Heart right ventricle (tissue), 16 donors: ENCODE measurements around the gene NAV1. TPM values are rescaled to one million over a fixed set of nuclear protein-coding genes. Genes with fewer than 3 reads are reported as not detected.
A peak's percentile ranks its signal among the peaks of the same experiment; 100 is the strongest.

ENCODE experiments used
- ATAC-seq, 8 donors: fragments of 200-7000 bp; cut with Tn5 transposase; one replicate each; pipeline ENCODE4 v1.9.1; 2020; ENCODE audit warnings: mild to moderate bottlenecking in 8 of 8, moderate library complexity in 8 of 8, moderate number of reproducible peaks in 1 of 8
- DNase-seq, 2 donors: peaks; one replicate each; pipeline ENCODE4 v3.0.0-alpha.2; 2020
- H3K27ac ChIP-seq, 10 donors: fragments of 200-600 bp; sonication (generic) in 2 of 10; one replicate each; pipeline versions ENCODE4 v1.5.0 to v1.8.0; 2020 to 2022; ENCODE audit warnings: mild to moderate bottlenecking in 3 of 10
- H3K27me3 ChIP-seq, 7 donors: fragments of 200-600 bp; one replicate each; pipeline ENCODE4 v1.8.0; 2021 to 2022; ENCODE audit warnings: mild to moderate bottlenecking in 2 of 7
- H3K36me3 ChIP-seq, 9 donors: fragments of 200-600 bp; sonication (generic) in 1 of 9; one replicate each; pipeline versions ENCODE4 v1.5.0 to v1.8.0; 2020 to 2022; ENCODE audit warnings: mild to moderate bottlenecking in 2 of 9
- H3K4me1 ChIP-seq, 9 donors: fragments of 200-600 bp; sonication (generic) in 1 of 9; one replicate each; pipeline versions ENCODE4 v1.5.0 to v1.8.0; 2020 to 2022; ENCODE audit warnings: mild to moderate bottlenecking in 4 of 9
- H3K4me3 ChIP-seq, 10 donors: fragments of 200-600 bp; sonication (generic) in 2 of 10; one replicate each; pipeline versions ENCODE4 v1.5.0 to v1.8.0; 2020 to 2022; ENCODE audit warnings: mild to moderate bottlenecking in 7 of 10, moderate library complexity in 2 of 10
- H3K9me3 ChIP-seq, 11 donors: fragments of 200-600 bp in 10 of 11; sonication (generic) in 2 of 11; one replicate each; pipeline versions ENCODE4 v1.5.0 to v1.8.0; 2013 to 2022; ENCODE audit warnings: mild to moderate bottlenecking in 2 of 11, control low read depth in 1 of 11, moderate library complexity in 1 of 11
- CTCF ChIP-seq, 9 donors: fragments of 200-600 bp; sonication (generic) in 2 of 9; IDR thresholded peaks; one replicate each; pipeline versions ENCODE4 v1.5.0 to v1.8.0; 2021 to 2022; ENCODE audit warnings: antibody characterized with exemption in 9 of 9, mild to moderate bottlenecking in 5 of 9, moderate library complexity in 1 of 9
- WGBS, 2 donors: extraction: QIAGEN DNeasy Blood & Tissue Kit; methylation state at CpG; one replicate each; pipeline ENCODE4 v1.1.7; 2013; ENCODE audit warnings: inconsistent platforms in 1 of 2; 5-methylcytosine and 5-hydroxymethylcytosine counted together
- intact Hi-C, 10 donors: fragments of 100-400 bp; cut with DNase I; formaldehyde crosslinking; loops; one replicate each; pipeline versions ENCODE4 v1.11.1 to v1.14.2; 2022
- polyA plus RNA-seq, 2 donors: library from polyadenylated mRNA; stranded (reverse); fragments of 200-250 nt; gene quantifications; one replicate each; pipeline ENCODE4 v1.2.3, GENCODE V29; 2013
- total RNA-seq, 10 donors: library from RNA; stranded (reverse); fragmentation: NEBNext Ultra II Directional in 3 of 10; extraction: Animal tissue kit (Norgen Biotek cat#: 25700) in 3 of 10; gene quantifications; one replicate each; pipeline versions ENCODE4 v1.2.1 to v1.2.4, GENCODE V29; 2021 to 2023
- donor health status: Arrhythmogenic right ventricular cardiomyopathy.
- donor health status: ischemic (EF 13 %, LVEDD 7.1; RV severe dilation, severe dysfunction).
- donor health status: healthy with polysubstance abuse.
- donor health status: DM: no; HTN: yes; CAD: no.
- donor health status: DM: no; HTN: no; CAD: no.
- donor health status: ischemic (EF 25% LVEDD 6.9; RV normal size, moderate dysfunction).
- donor health status: ischemic (EF 25% LVEDD 5.7; RV mildly dilated, moderate dysfunction).
- donor health status: healthy.
- donor health status: DM: yes; HTN: yes; CAD: no.
- donor health status: Ischemic cardiomyopathy.
- donor health status: ischemic (EF 35%, LVEDD 5.7; RV mildly dilated, moderate dysfunction).
- donor health status: nonischemic (EF 11% LVEDD 7.7; RV severe dilation, severe dysfunction).
- donor health status: DM: yes; HTN: yes; CAD: no.
- donor health status: PGD.
- donor health status: ischemic (EF 29% LVEDD 5.4; RV normal size, mild dysfunction).
- donor health status: nonischemic (EF 23%, LVEDD 6.1; RV moderate dilation, normal function).

Gene NAV1
- total and polyA plus RNA-seq, 12 donors: 13.7 to 111 (median 81.8) TPM

- Histone ChIP-seq H3K4me3 (no peak overlapping the region), H3K27ac (peak overlapping the region in 9 of 10 donors; percentile 46 to 87 (median 70)), H3K27me3 (no peaks in the 10 kb centered on the region), H3K9me3 (no peaks in the 10 kb centered on the region), H3K36me3 (no peaks in the 10 kb centered on the region), H3K4me1 (peaks cover 11 to 84% (median 70%) of the 10 kb centered on the region in 9 donors)
- 34 to 35% methylated on average over 10 of the region's 10 CpGs for WGBS, 2 donors
- DNase-seq (no peak), ATAC-seq (peak; percentile 10 to 66 (median 38))
- TF ChIP-seq CTCF (IDR thresholded peaks at IDR 0.05): no peak
- intact Hi-C loops: loop anchor here in 1 of 10 donors (2.0 kb wide), 1 partner anchor 13 kb away; no protein-coding TSS in a partner anchor
Measured at GRCh38 chr1:201554190-201554600, 15.3 kb downstream of the NAV1 start.

GRCh38 chr1:201554789-201555592 lies 16.1 kb downstream of the NAV1 start:
- Histone ChIP-seq H3K4me1 (peaks cover 14 to 89% (median 77%) of the 10 kb centered on the region in 9 donors), H3K9me3 (no peaks in the 10 kb centered on the region), H3K27ac (peak overlapping the region in 9 of 10 donors; percentile 46 to 87 (median 70)), H3K4me3 (no peak overlapping the region), H3K36me3 (no peaks in the 10 kb centered on the region), H3K27me3 (no peaks in the 10 kb centered on the region)
- WGBS, 2 donors: 77 to 80% methylated on average over 7 of the region's 7 CpGs
- ATAC-seq (no peak), DNase-seq (no peak)
- no peak for TF ChIP-seq CTCF (IDR thresholded peaks at IDR 0.05)
- intact Hi-C loops: loop anchor here in 3 of 10 donors (2.0 to 5.0 kb wide), 2 partner anchors 14 to 237 kb away; no protein-coding TSS in a partner anchor

- intact Hi-C loops: loop anchor here in 3 of 10 donors (2.0 to 5.0 kb wide), 2 partner anchors 15 to 237 kb away; no protein-coding TSS in a partner anchor
- ATAC-seq (peak in 7 of 8 donors; percentile 42 to 72 (median 53)), DNase-seq (peak in 1 of 2 donors; percentile 61)
- peaks cover 14 to 94% (median 83%) of the 10 kb centered on the region in 9 donors for H3K4me1 ChIP-seq
- no peak for TF ChIP-seq CTCF (IDR thresholded peaks at IDR 0.05)
- H3K4me3 ChIP-seq: no peak overlapping the region
- 65 to 67% methylated on average over 9 of the region's 9 CpGs for WGBS, 2 donors
- H3K27ac ChIP-seq: peak overlapping the region in 9 of 10 donors; percentile 46 to 87 (median 70)
- no peaks in the 10 kb centered on the region for H3K9me3 ChIP-seq
- H3K27me3 ChIP-seq: no peaks in the 10 kb centered on the region
- no peaks in the 10 kb centered on the region for H3K36me3 ChIP-seq
Measured at GRCh38 chr1:201555593-201555945, 16.6 kb downstream of the NAV1 start.

- Histone ChIP-seq H3K27ac (peak overlapping the region in 7 of 10 donors; percentile 15 to 87 (median 41)), H3K4me3 (no peak overlapping the region), H3K9me3 (no peaks in the 10 kb centered on the region), H3K4me1 (peaks cover 14 to 100% (median 91%) of the 10 kb centered on the region in 9 donors), H3K36me3 (no peaks in the 10 kb centered on the region), H3K27me3 (no peaks in the 10 kb centered on the region)
- 65 to 76% methylated on average over 5 of the region's 5 CpGs for WGBS, 2 donors
- ATAC-seq: no peak
- DNase-seq: no peak
- no peak for TF ChIP-seq CTCF (IDR thresholded peaks at IDR 0.05)
- intact Hi-C loops: loop anchor here in 2 of 10 donors (5.0 kb wide), 1 partner anchor 235 kb away; no protein-coding TSS in a partner anchor
Measured at GRCh38 chr1:201556841-201557571, 18.1 kb downstream of the NAV1 start.
